HG03196 (cell line): Measurements from ENCODE around the gene TRPV3.
"Not testable (repeated sequence)": the region's sequence is repeated elsewhere in the genome, so short reads cannot be mapped to it uniquely, and the experiment has no call there.

Source experiments
- ATAC-seq: cut with Tn5 transposase; IDR thresholded peaks from one replicate; pipeline ENCODE4 v1.9.1; 2021; ENCODE audit not compliant: unreplicated experiment

Gene TRPV3

DNA sequence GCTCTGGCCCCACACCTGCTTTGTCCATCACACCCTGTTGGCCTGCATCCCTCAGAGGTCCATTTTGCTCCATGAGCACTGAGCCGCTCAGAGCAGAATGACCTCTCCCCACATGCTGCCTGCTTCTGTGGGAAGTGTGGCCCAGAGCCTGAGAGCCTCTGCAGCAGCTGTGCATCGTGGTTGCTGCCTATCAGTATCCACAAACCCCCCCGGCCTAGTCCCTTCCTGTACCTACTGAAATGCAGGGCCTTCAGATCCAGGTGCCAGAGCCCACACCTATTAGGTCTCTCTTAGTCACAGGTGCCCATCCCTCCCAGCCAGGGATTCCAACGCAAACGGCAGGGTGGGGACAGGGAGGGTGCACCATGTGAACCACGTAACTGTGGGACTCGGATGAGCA lies 16.6 kb upstream of the TRPV3 start:
- no peak for ATAC-seq

DNA sequence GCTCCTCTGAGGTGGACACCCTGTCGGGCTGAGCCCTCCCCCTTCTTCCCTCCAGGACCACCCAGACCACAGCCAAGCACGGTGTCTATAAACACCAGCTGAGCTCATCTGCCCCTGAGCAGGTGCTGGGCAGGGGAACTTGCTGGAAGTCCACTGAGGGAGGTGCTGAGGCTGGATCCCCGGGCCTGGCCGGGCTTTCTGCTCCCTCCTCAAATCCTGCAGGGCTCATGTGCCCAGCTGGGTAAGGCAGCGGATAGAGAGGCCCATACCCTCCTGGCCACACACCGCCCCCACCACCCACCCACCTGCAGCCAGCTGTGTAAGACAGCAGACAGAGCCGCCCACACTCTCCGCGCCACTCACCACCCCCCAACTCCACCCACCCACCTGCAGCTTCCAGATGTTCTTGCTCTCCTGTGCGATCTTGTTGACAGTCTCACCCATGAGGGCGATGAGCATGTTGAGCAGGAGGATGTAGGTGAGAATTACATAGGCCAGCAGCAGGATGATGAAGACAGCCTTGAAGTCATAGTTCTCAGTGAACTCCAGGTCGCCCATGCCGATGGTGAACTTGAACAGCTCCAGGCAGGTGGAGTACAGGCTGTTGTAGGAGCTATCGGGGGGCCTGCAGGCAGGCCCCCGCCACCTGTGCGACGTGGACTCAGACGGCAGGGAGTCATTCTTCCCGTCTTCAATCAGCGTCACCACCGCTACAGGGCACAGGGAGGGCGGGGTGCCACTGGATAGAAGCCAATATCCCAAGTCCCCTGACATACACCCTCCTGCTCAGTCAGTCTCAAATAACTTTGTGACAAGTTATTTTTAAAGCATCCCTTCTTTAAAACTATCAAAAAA lies 15.9 kb upstream of the TRPV3 start:
- no peak for ATAC-seq

DNA sequence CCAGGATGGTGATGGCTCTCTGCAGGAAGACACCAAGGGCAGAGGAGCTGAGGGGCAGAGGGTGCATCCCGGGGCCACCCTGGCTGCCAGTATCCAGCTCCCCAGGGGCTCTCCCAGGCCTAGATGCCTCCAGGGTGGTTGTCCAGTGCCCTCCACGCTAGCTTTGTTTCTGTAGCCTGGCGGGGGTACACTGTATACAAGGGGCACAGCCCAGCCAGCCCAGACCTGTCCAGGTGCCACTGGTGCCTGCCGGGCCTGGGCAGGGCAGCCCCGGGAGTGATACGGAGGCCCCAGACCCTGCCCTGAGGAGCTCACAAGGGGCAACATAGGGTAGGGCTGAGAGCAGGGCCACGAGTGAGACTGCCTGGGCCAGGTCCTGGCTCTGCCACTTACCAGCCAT lies 14.6 kb upstream of the TRPV3 start:
- no peak for ATAC-seq

DNA sequence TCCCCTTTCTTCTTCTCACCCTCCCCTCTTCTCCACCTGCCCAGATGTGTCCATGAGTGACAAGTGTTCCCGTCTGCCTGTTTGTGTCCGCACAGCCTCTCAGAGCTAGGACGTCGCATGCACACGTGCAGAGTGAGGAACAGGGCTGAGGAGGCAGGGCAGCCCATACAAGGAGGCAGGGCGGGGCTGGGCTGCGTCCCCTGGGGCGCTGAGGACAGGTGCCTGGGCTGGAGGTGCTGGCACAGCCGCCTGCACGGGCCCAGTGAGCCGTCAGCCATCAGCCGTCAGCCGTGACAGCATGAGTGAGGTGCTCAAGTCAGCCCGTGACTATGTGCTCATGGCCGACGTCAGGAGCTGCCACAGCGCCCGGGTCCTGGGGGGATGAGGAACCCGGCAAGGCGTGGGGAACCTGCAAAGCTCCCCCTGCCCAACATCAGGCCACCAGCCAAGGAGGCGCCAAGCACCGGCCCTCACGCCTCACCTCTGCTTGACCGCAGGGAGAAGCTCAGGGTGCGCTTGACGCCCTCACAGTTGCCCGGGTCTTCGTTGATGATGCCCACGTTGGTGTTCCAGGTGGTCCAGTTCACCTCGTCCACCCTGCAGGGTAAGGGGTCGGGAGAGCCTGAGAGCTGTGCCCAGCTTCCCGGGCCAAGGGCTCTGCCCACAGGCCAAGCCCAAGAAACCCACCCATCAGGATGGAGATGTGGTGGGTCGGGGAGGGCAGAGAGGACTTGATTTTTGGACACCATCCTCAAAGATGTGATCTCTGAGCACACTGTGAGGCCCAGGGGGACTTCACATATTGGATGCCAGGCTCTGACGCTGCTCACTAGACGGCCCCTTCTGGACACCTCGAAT lies 13.7 kb upstream of the TRPV3 start:
- no peak for ATAC-seq

DNA sequence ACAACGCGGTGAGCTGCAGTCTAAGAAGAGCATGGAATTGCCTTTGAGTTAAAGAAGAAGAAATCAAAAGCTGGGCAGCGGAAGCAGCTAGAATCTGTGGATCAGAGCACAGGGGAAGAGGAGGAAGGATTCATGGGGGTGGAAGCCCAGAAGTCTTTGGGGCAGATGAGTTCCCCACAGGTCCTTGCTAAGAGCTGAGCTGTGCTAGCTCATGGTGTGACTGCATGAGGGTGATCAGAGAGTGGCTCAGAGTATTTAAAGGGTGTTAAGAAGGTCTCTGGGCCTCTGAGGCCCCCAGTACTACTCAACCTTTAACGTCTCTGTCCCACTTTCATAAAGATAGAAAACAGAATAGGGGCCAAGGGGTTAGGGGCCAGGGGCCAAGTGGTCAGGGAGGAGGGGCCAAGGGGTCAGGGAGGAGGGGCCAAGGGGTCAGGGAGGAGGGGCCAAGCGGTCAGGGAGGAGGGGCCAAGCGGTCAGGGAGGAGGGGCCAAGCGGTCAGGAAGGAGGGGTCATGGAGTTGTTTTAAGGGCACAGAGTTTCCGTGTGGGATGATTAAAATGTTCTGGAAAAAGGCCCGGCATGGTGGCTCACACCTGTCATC lies 12.0 kb upstream of the TRPV3 start:
- no peak for ATAC-seq

DNA sequence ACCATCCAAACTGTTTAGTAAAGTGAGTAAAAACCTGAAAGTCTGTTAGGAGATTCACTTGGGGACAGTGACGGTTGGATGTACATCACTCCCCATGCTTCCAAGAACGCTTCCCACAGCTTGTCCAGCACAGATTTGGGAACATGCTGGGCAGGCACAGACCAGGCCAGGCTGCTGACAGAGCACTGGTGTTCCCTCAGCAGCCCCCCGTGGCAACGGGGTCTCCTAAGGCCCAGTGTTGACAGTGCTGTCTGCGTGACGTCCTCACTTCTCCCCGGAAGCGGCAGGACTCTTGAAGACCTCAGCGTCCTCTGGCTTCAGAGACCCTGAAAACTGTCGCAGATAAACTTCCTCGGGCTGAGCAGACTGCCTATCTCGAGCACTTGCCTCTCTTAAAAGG lies 8.9 kb upstream of the TRPV3 start:
- no peak for ATAC-seq

DNA sequence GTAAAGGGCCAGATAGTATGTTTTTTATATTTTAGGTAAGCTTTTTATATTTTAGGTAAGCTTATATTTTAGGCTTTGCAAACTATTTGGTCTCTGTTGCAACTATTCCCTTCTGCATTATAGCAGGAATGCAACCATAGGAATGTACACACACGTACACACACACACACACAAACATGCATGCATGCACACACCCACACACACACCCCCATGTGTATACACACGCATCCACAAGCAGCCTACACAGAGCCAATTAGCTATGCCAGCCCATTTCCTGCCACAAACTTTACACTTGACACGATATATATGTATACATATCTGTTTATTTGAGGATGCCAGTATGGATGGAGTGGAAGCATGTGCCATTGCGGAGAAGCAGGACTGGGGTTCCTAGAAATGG lies 7.5 kb upstream of the TRPV3 start:
- ATAC-seq, result no peak

DNA sequence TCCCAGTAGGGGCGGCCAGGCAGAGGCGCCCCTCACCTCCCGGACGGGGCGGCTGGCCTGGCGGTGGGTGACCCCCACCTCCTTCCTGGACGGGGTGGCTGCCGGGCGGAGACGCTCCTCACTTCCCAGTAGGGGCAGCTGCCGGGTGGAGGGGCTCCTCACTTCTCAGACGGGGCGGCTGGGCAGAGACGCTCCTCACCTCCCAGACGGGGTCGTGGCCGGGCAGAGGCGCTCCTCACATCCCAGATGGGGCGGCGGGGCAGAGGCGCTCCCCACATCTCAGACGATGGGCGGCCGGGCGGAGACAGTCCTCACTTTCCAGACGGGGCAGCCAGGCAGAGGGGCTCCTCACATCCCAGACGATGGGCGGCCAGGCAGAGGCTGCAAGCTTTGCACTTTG lies 6.6 kb upstream of the TRPV3 start:
- ATAC-seq, result not testable (repeated sequence)

DNA sequence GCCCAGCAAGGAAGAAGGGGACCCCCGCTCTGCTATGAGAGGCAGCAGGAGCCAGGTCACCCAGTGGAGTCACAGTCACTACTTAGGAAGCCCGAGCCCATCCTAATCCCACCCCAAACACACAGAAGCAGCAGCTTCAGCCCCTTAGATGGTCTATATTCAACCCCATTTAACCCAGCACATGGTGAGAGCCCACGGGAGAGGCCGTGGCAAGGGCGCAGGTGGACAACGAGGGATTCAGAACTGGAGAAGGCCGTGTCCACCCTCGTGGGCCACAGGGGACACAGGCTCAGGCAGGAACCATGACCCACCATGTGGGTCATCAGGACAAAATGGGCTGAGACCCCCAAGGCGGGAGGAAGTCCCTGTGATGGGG lies 1.6 kb upstream of the TRPV3 start:
- ATAC-seq, result no peak

DNA sequence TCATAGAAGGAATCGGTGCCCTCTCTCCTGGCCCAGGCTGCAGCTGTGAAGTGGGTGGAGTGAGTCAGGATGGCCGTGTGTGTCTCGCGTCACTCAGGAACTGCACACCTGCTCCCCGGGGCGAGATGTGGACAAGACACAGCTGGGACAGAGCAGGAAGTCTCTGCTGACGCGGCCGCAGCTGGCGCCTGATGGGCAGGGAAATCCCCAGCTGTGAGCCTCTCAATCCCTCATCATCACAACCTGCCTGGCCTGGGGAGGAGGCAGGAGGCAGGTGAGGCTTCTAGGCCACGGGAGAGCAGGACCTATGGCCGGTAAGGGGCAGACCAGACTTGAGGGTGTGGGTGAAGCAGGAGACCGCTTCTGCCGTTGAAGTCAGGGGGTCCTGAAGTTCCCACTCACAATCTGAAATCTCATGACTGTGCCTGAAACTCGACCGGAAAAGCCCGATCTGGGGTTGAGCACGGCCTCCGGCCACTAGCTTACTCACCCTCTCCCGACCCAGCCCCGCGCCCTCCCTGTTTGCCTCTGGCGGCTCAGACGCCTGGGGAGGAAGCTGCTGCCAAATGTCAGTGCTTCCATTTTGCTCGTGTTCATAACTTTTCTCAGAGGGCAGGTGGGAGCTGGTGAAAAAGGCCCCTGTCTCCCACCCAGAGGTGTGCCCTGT lies 1.1 kb upstream of the TRPV3 start:
- peak; percentile 66 for ATAC-seq

DNA sequence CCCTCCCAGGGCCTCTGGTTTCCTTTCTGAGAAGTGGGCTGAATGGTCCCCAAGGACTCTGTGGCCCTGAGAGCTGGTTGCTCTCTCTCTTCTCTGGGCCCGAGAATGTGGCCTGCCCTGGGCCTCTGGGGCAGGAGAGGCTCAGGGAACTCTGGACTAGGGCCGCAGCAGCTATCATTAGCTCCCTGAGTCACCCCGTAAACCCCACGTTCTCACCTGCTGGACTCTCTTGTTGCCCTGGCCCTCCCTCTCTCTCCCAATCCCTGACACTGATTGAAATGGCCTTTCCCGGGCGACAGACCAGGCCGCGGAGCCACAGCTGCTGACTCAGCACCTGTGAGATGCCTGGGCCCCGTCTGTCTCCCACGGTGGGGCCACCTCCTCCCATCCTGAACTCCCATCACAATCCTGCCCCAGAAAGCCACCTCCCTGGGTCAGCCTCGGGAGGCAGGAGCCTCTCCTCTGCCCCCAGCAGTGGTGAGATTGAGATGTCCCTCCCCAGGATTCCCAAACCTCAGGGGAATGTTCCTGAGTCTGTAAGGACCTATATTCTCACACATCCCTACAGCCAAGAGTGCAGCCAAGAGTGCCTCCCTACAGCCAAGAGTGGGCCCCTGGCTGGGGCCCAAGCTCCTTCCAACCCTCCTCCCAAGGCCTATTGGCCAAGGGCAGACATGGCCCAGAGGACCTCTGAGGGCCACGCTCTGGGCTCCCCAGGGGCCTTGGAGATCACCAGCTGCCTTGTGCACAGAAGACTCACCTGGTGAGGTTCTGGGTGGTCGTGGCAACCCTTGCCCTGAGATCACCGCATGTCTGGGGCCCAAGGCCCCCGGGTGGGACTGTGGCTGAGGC lies 470 bp downstream of the TRPV3 start:
- ATAC-seq, result no peak

DNA sequence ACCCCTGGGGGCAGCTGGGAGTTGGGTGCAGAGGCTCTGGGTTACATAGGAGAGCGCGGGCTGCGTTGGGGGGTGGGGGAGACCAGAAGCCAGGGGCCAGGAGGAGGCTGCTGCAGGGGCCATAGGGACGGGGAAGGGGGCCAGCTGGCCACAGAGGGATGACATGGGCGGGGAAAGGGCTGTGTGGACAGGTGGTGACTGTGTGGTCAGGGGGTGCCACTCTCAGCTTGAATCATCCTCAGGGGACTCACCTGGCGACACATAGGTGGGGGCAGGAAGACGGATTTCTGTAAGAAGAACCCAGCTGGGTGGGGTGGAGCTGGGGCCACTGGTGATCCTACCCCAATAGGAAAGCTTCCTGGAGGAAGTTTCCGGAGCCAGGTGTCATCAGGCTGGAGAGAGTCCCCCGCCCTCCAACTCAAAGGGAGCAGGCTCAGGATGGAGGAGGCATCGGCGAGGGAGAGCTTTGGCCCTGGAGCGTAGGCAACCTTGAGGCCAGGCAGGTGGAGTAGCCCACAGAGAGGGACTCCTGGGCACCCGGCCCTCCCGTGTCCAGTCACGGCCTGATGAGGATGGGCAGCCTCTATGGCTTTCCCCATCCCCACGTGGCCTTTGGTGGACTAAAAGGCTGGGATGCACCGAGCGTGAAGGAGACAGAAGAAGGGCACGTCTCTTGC lies 1.2 kb downstream of the TRPV3 start:
- ATAC-seq, result no peak

DNA sequence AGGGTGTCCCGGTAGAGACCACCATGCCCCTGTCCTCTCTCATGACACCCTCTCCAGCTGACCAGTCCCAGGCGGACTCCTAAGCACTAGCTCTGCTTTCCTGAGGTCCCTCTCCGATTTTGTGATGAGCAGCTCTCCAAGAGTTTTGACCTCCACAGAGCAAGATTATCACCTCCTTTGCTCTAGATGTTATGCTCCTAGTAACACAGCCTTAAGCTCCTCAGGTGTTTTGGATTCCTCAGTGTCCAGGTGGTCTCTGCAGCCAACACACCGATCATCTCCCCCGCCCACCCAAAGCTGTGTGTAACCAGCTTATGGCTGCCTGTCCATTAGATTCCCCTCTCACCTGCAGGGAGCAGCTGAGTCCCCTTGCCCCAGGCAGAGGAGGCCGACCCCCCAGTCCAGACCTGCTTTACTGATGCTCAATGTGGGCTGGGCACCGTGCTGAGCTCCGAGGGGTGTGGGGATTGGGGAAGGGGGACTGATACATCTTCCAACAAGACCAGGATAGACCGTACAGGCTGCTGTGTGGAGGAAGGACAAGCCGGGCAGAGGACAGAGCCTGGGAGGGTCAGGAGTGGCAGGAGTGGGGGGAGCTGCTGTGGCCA lies 2.3 kb downstream of the TRPV3 start:
- no peak for ATAC-seq

DNA sequence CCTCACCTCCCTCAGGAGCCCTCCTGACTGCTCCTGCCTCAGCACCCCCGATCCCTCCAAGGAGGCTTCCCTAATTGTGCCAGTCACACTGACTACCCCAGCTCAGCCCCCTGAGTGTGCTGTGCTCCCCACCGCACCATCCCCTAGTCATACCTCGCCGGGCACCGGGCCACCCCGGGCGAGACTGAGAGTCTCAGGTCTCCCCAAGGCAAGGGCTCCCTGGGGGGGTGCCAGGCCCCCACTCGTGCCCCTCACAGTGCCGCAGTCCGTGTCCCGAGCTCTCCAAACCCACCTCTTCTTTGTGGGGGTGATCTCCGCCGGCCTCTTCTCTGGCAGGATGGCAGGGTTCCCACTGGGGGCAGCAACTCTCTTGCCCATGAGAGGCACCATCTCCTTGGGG lies 3.2 kb downstream of the TRPV3 start:
- ATAC-seq, result no peak

DNA sequence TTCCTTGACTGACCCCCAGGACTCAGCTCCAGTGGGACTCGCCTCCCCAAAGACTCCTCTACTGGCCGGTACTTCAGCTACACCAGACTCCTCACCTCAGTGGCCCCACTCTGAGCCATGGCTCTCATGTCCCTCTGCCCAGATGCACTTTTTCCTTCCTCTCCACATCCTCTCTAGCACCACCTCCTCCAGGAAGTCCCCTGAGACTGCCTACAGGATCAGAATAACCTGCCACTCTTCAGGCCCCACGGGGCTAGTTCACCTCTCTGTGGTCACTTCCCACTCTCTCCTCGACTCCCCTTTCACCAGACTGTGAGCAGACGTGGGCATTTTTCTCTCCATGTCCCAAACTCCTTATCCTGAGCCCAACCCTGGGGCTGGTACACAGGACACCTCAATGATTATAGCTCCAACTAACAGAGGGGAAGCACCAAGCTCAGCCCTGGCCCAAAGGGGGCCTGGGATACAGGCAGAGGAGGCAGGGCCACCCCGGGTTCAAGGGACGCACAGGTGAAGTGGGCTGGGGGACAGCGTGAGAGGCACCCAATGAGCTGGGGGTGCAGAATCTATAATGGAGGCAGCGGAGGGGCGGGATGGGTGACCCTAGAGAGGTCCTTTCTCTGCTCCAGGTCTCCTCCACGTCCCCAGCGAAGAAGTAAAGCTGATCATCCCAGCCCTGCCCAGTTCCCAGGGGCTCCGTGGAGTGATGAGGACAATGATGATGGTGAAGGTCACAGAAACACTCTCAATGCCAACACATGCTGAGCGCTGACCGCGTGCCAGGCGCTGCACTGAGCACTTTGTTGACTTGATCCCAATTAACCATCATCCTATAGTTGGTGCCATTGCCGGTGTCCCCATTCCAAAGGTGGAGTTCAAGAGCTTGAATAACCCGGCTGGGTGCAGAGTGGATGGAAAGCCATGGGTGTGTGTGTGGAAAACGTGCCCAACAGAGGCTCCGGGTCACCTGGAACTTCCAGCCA lies 3.9 kb downstream of the TRPV3 start:
- no peak for ATAC-seq

DNA sequence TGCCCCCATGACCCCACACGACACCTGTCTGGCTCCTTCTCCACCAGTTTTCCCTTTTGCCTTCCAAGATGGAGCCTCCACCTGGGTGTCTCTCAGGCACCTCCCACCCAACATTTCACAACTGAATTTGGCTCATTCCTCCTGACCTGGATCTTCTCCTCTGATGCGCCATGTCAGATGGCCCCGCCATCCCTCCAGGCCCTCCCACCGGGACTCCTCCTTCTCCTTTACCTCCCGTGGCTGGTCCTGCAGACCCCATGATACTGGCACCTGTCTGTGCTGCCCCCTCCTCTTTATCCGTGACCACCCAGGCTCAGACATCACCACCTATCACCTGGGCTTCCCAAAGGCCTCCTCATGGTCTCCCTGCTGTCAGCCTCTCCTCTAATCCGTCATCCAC lies 4.7 kb downstream of the TRPV3 start:
- ATAC-seq, result no peak

DNA sequence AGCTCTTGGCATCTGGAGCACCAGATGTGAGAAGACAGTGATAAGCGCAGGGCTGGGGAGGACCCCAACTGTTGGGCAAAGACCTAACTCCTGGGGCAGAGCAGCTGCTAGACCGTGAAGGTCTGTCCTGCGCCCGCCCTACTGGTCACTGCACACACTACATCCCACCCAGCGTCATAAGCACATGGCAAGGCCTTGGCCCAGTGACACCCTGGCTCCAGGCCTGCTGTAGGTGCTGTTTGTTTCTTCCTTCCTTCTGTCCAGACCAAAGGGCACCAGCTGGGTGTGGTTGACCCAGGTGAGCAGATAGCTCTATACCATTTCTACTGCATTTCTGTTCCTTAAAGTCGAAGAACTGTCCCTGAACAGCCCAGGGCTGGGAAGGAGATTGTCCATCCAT lies 6.4 kb downstream of the TRPV3 start:
- ATAC-seq, result no peak

DNA sequence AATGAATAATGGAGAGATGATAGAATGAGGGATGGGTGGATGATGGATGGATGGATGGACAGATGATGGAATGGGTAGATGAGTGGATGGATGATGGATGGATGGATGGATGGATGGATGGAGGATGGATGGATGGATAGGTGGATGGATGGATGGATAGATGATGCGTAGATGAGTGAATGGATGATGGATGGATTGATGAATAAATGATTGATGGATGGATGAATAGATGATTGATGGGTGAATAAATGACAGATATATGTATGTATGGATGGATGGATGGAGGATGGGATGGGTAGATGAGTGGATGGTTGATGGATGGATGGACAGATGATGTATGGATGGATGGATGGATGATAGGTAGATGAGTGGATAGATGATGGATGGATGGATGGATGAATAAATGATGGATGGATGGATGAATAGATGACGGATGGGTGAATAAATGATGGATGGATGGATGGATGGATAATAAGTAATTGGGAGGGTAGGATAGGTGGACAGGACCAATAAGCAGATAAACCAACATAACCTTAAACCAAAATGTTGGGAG lies 7.9 kb downstream of the TRPV3 start:
- no peak for ATAC-seq
